Panc1 (cell line): ENCODE results near the gene OSBPL9.

ENCODE experiments used
- POLR2AphosphoS5 ChIP-seq: IDR thresholded peaks from 2 replicates; pipeline ENCODE4 v1.6.1; 2012; ENCODE audit warnings: mild to moderate bottlenecking, low read depth, low read length, moderate library complexity
- TF ChIP-seq, protein P1 (sequence below): fragments of 450-650 bp; IDR thresholded peaks from 2 replicates; pipeline ENCODE4 v1.5.1; 2017; ENCODE audit warnings: mild to moderate bottlenecking

DNA sequence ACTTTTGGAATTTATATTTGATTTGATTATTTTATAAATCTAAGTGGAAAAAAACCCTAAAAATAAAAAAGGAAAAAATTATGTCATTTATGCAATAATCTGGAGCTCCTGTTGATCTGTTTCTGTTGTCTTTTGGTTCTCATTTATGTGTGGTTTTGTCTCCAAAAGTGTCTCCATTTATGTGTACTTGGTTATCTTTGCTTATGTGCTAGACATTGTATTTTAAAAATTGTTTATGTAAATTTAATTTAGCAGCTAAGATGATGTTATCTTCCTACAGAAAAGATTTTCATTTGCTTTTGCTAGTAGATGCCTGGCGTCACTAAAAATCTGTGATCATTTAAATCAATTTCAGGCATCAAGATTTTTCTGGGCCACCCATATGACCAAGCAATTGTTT, 95.7 kb downstream of the OSBPL9 start:
- TF ChIP-seq, protein P1, sequence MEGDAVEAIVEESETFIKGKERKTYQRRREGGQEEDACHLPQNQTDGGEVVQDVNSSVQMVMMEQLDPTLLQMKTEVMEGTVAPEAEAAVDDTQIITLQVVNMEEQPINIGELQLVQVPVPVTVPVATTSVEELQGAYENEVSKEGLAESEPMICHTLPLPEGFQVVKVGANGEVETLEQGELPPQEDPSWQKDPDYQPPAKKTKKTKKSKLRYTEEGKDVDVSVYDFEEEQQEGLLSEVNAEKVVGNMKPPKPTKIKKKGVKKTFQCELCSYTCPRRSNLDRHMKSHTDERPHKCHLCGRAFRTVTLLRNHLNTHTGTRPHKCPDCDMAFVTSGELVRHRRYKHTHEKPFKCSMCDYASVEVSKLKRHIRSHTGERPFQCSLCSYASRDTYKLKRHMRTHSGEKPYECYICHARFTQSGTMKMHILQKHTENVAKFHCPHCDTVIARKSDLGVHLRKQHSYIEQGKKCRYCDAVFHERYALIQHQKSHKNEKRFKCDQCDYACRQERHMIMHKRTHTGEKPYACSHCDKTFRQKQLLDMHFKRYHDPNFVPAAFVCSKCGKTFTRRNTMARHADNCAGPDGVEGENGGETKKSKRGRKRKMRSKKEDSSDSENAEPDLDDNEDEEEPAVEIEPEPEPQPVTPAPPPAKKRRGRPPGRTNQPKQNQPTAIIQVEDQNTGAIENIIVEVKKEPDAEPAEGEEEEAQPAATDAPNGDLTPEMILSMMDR, result no peak
- TF ChIP-seq POLR2AphosphoS5, result no peak
